GM21367 (cell line): ENCODE data around the gene ERCC3.
A peak's percentile ranks its signal among the peaks of the same experiment; 100 is the strongest.

Experiments
- ATAC-seq: cut with Tn5 transposase; IDR thresholded peaks from one replicate; pipeline ENCODE4 v1.9.1; 2021; ENCODE audit not compliant: unreplicated experiment

Gene ERCC3

GRCh38 chr2:127293748-127294562, at the start of gene ERCC3:
Gene ERCC3, minus strand, starts transcription at chr2:127294144. Its CDS starts 63 bp downstream, at chr2:127294081.
- ATAC-seq: peak; percentile 99

DNA sequence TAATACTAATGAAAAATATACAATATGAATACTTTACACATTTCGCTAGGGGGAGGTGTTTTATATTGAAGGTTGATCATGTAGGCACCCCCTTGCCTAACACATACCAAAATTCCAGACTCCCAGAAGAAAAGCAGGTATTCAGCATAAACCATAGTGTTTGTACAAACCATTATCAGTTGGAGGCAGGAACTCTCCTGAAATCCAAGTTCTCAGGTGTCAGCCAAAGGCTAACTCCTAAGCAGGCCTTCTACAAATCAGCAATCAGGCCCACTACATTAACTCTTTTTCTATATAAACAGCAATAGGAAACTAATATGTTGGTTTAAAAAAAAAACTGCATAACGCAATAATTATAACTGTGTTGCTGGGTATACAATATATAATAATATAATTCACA, 49.3 kb upstream of the ERCC3 start:
- no peak for ATAC-seq

DNA sequence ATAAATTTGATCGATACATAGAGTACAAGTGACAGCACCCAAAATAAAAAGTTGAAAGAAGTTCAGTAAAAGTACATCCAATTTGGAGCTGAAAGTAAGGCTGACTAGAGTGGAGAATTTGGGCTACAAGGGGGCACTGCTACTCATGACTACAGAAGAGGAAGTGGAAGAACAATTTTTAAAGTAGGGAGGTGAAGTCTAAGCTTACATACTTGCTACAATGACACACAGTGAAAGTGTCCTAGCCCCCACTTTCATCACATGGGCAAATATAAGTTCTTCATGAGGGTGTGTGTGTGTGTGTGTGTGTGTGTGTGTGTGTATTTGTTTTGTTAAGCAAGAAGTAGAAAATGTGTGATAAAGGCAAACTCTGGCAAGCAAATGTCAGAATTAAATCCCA, 48.2 kb upstream of the ERCC3 start:
- ATAC-seq: no peak

GRCh38 chr2:127332335-127332734, 38.4 kb upstream of the ERCC3 start:
- ATAC-seq: no peak

DNA sequence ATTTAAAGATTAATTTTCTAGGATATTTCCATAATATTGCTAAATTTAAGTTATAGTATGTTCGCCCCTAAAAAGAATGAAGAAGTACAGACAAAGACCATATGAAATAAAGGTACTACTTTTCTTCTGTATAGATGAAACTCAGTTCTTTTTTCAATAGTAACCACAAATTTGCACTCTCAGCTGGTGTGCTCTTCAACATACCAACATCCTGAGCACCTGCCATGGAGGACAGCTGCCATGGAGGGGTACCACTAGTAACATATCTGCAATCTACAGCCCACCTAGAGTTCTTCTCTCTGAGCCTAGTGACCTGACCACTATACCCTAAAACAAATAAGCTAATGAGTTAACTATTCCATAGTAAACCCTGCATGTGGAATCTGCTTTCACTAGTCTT, 36.8 kb upstream of the ERCC3 start:
- ATAC-seq: no peak

- no peak for ATAC-seq
Observed at GRCh38 chr2:127326289-127326945, 32.5 kb upstream of the ERCC3 start.

DNA sequence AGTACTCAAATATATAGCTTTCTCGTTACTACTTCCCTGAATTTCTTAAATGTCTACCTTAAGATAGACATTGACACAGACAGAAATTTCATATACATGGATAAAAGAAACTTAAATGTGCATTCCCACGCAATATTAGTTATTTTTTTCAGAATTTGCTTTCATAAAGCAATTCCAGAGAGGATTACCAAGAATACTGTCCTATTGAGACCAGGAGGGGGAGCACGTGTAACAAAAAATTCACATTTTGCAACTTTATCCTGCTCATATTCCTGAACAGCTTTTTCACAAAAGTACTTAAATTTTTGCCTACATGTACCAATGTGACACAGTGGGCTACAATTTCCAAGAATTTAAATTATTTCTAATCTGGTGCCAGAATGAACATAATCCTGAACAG, 30.7 kb upstream of the ERCC3 start:
- no peak for ATAC-seq

- no peak for ATAC-seq
Observed at GRCh38 chr2:127321303-127321702, 27.4 kb upstream of the ERCC3 start.

DNA sequence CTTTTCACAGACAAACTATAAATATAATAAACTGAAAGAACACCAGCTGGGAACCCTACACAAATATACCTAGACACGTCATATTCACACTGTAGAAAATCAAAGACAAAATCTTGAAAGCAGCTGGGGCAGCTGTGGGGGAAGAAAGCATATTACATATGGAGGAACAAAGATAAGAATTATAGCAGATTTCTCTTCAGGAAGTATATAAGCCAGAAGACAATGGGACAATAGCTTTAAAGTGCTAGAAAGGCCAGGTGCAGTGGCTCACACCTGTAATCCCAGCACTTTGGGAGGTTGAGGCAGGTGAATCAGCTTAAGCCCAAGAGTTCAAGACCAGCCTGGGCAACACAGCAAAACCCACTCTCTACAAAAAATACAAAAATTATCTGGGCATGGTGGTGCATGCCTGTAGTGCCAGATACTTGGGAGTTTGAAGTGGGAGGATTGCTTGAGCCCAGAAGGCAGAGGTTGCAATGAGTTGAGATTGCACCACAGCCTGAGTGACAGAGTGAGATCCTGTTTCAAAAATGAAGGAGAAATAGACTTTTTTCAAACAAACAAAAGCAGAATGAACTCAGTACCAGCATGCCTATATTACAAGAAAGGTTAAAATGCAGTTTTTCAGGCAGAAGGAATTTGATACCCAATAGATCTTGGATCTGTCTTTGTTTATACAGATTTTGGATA, 26.8 kb upstream of the ERCC3 start:
- no peak for ATAC-seq

DNA sequence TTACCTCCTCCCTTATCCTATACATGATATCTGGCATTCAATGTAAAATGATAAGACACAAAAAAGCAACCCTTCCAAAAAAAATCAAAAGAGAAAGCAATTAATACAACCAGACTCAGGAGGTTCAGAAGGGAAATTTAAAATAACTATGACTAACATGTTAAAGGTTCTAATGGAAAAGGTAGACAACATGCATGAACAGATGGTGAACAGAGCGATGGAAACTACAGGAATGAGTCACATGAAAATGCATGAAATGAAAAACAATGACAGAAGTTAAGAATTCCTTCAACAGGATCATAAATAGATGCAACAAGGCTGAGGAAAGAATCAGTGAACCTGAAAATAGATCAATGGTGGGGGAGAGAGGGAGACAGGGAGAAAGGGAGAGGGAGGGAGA, 26.1 kb upstream of the ERCC3 start:
- no peak for ATAC-seq

GRCh38 chr2:127314193-127314988, 20.4 kb upstream of the ERCC3 start:
- ATAC-seq: no peak

DNA sequence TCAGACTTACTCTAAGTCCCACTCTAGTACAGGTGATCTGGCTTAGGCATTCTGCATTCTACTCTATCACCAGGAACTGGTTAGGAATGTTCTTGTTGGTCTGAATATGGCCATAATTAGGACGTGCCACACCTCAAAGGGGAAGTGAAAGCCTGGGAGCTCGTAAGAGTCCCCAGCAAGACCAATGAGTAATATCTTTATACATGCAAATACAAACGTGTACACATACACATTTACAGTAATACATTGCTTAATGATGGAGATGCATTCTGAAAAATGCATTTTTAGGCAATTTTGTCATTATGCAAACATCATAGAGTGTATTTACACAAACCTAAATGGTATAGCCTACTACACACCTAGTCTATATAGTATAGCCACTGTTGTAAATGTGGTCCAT, 19.5 kb upstream of the ERCC3 start:
- ATAC-seq: peak; percentile 91

- no peak for ATAC-seq
Observed at GRCh38 chr2:127310980-127311379, 17.0 kb upstream of the ERCC3 start.

- ATAC-seq: no peak
Observed at GRCh38 chr2:127309468-127309867, 15.5 kb upstream of the ERCC3 start.

DNA sequence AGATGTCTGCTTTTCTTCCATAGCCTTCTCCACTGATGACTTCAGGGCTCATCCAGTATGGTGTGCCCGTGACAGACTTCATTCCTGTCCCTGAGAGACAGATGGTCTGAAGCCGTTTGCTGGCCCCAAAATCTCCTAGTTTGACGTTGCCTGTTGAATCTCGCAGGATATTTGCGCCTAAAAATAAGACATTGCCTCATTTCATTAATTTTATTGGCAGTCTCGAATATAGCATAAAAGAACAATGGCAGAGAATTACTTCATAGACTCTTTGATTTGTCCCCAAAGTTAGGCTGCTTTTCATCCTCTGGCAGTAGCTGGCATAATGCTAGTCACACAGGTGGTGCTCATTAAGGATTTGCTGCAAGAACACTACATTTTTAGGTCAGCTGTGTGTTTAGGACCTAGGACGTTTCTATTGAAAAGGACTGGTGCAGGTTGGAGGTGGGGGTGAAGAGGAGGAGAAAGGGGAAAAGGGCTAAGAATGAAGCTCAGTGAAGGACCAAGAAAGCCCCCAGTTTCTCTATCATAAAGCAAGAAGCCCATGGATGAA, 14.7 kb upstream of the ERCC3 start:
- ATAC-seq: no peak

DNA sequence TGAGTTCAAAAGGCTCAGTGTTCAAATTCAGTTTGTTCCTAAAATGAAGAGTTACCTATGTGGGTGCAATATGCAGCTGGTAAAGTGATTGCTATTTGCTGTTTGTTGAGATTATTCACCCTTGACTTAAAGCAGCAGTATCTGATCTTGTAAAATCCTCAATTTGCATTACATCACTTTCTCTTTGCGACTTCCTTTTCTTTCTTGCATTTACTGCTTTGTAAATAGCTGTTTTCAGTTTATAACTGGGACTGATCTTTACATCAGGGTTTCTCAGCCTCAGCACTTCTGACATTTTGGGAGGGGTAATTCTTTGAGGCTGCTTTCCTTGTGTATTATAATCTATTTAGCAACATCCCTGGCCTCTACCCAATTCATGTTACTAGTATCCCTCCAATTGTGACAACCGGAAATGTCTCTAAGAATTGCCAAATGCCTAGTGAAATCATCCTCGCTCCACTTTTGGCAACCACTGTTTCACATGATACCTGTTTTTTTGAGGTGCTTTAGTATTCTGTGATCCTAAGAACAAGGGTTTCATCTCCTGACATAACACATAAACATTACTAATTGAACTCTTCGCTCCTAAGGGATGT, 12.1 kb upstream of the ERCC3 start:
- ATAC-seq: no peak

DNA sequence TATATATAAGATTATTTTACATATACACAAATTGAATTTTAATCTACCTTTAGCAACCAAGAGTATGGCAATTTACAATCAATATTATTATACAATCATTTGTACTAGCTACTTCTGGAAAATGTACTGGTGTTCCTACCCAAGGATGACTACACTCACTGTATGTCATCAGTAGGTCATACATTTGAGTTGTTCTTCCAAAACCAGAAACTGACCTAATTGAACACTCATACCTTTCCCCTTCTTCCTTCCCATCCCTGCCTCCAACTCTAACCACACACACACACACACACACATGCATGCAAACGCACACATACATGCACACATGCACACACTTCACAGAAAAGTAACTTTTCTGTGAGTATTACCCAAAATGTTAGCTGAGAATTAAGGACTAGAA, 8.2 kb upstream of the ERCC3 start:
- ATAC-seq: no peak

DNA sequence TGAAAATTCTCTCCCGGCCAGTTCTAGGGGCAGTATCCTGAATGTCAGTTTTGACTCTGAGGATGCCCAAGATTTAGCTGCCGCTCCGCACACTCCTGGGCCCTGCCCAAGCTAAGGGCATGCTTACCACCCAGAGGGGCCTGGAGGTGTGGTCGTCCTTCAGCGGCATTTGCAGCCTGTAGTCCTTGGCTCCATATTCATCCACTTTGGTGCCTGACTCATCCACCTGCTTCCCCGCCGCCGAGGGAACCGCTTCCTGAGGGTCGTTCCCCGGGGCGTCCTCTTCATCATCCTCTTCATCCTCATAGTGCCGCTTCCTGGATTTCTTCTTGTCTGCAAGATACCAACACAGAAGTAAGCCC, 577 bp downstream of the ERCC3 start:
- ATAC-seq: no peak

DNA sequence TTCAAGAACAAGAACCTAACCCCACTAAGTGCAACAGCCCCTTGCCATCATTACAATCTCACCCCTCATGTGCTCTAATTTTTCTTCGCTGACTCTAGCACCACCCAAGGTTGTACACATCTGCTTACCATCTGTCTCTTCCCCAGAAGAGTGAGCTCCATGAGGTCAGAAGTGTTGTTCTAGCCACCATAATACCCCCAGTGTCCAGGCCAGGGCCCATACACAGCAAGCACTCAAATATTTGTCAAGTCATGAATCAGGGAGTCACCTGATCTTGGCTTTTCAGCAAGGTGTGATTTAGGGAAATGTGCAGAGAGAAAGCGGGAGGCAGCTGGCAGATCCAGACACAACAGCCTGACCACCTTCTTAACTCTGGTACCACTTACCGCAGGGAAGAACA, 5.7 kb downstream of the ERCC3 start:
- no peak for ATAC-seq

DNA sequence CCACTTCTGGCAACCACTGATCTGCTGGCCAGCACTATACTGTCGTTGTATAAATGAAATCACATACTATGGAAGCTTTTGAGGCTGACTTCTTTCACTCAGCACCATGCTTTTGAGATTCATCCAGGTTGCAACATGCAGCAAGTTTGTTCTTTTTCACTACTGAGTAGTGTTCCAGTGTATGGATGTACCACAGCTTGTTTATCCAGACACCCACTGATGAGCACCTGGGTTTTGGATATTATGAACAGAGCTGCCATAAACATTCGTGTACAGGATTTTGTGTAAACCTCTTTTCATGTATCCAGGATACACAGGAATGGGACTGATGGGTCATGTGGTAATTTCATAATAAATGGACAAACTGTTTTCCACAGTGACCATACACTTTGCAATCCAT, 10.7 kb downstream of the ERCC3 start:
- no peak for ATAC-seq

- ATAC-seq: no peak
Observed at GRCh38 chr2:127280693-127281092, 13.3 kb downstream of the ERCC3 start.
